PC-9 (cell line): Measurements from ENCODE around the gene GKN1.

Experiments
- CTCF ChIP-seq: fragments of 200-600 bp; sonication (generic); conservative IDR thresholded peaks from 2 replicates; pipeline ENCODE4 v1.6.1; 2017; ENCODE audit warnings: mixed run types, antibody characterized with exemption, mild to moderate bottlenecking, moderate library complexity
- EZH2 ChIP-seq: fragments of 200-600 bp; sonication (generic); IDR thresholded peaks from 2 replicates; pipeline ENCODE4 v1.8.0; 2017; ENCODE audit warnings: antibody characterized with exemption, low read depth

GRCh38 chr2:69001879-69002278, 27.4 kb downstream of the GKN1 start:
- TF ChIP-seq CTCF (no peak), EZH2 (no peak)
